OCI-LY3 (cell line): ENCODE measurements around the gene DLGAP4.

Experiments
- EZH2phosphoT487 ChIP-seq: fragments of 200-600 bp; shearing (Covaris generic); IDR thresholded peaks from 2 replicates; pipeline ENCODE4 v1.6.1; 2018; ENCODE audit warnings: antibody characterized with exemption, mixed run types, low read depth
- TF ChIP-seq, protein P1 (sequence below): fragments of 200-600, 300-600 bp; sonication (generic); IDR thresholded peaks from 2 replicates; pipeline ENCODE4 v1.5.1; 2014; ENCODE audit warnings: antibody characterized with exemption, low read length, low read depth

- TF ChIP-seq, protein P1, sequence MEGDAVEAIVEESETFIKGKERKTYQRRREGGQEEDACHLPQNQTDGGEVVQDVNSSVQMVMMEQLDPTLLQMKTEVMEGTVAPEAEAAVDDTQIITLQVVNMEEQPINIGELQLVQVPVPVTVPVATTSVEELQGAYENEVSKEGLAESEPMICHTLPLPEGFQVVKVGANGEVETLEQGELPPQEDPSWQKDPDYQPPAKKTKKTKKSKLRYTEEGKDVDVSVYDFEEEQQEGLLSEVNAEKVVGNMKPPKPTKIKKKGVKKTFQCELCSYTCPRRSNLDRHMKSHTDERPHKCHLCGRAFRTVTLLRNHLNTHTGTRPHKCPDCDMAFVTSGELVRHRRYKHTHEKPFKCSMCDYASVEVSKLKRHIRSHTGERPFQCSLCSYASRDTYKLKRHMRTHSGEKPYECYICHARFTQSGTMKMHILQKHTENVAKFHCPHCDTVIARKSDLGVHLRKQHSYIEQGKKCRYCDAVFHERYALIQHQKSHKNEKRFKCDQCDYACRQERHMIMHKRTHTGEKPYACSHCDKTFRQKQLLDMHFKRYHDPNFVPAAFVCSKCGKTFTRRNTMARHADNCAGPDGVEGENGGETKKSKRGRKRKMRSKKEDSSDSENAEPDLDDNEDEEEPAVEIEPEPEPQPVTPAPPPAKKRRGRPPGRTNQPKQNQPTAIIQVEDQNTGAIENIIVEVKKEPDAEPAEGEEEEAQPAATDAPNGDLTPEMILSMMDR: no peak
- no peak for TF ChIP-seq EZH2phosphoT487
These were observed 267.1 kb downstream of the DLGAP4 start, which contains the start of gene TGIF2 for GRCh38 chr20:36573103-36573797.
